NCI-H226 (cell line): ENCODE data around the gene ENDOG.
"Not testable (repeated sequence)": the region's sequence is repeated elsewhere in the genome, so short reads cannot be mapped to it uniquely, and the experiment has no call there.

Experiments
- DNase-seq: peaks from one replicate; pipeline ENCODE4 v3.0.0-alpha.2; 2015

Gene ENDOG

GRCh38 chr9:128870128-128870940 lies 52.0 kb downstream of the ENDOG start:
- no peak for DNase-seq

DNA sequence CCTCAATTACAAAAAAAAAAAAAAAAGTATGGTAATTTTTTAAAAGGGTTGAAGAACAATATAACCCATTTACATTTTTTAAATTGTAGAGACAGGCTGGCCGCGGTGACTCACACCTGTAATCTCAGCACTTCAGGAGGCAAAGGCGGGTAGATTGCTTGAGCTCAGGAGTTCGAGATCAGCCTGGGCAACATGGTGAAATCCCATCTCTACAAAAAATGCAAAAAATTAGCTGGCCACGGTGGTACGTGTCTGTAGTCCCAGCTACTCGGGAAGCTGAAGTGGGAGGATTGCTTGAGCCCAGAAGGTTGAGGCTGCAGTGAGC lies 52.6 kb downstream of the ENDOG start:
- not testable (repeated sequence) for DNase-seq
